IPS-15b (cell line): ENCODE results near the gene NRIP1.

Experiments used
- H3K27me3 ChIP-seq: one replicate; pipeline ENCODE4 v1.6.1; 2013; ENCODE audit warnings: low read length; ENCODE audit not compliant: control insufficient read depth, insufficient read depth
- H3K36me3 ChIP-seq: one replicate; pipeline ENCODE4 v1.6.1; 2013; ENCODE audit warnings: low read length; ENCODE audit not compliant: control insufficient read depth, insufficient read depth
- H3K4me1 ChIP-seq: one replicate; pipeline ENCODE4 v1.6.1; 2013; ENCODE audit warnings: mild to moderate bottlenecking, low read length; ENCODE audit not compliant: control insufficient read depth, insufficient read depth
- H3K4me3 ChIP-seq: one replicate; pipeline ENCODE4 v1.5.1; 2013; ENCODE audit warnings: low read depth, low read length
- H3K9ac ChIP-seq: one replicate; pipeline ENCODE4 v1.6.1; 2013; ENCODE audit warnings: low read depth, mild to moderate bottlenecking, low read length
- H3K9me3 ChIP-seq: one replicate; pipeline ENCODE4 v1.6.1; 2013; ENCODE audit warnings: mild to moderate bottlenecking, low read length; ENCODE audit not compliant: control insufficient read depth, insufficient read depth

Gene NRIP1

GRCh38 chr21:14981246-14981645 lies 83.6 kb downstream of the NRIP1 start:
- Histone ChIP-seq H3K27me3 (no peaks in the 10 kb centered on the region), H3K9me3 (no peaks in the 10 kb centered on the region), H3K36me3 (no peaks in the 10 kb centered on the region), H3K9ac (no peak overlapping the region), H3K4me3 (no peak overlapping the region), H3K4me1 (no peaks in the 10 kb centered on the region)

GRCh38 chr21:14979264-14979663 lies 85.5 kb downstream of the NRIP1 start:
- Histone ChIP-seq H3K4me1 (no peaks in the 10 kb centered on the region), H3K36me3 (no peaks in the 10 kb centered on the region), H3K9me3 (no peaks in the 10 kb centered on the region), H3K27me3 (no peaks in the 10 kb centered on the region), H3K9ac (no peak overlapping the region), H3K4me3 (no peak overlapping the region)

- Histone ChIP-seq H3K9ac (no peak overlapping the region), H3K4me1 (no peaks in the 10 kb centered on the region), H3K27me3 (no peaks in the 10 kb centered on the region), H3K36me3 (no peaks in the 10 kb centered on the region), H3K9me3 (no peaks in the 10 kb centered on the region), H3K4me3 (no peak overlapping the region)
Measured at GRCh38 chr21:14977814-14978213, 87.0 kb downstream of the NRIP1 start.

- H3K9ac ChIP-seq: no peak overlapping the region
- no peaks in the 10 kb centered on the region for H3K36me3 ChIP-seq
- H3K9me3 ChIP-seq: no peaks in the 10 kb centered on the region
Measured at GRCh38 chr21:14975136-14975919, 89.5 kb downstream of the NRIP1 start.

GRCh38 chr21:14972678-14973077 lies 92.1 kb downstream of the NRIP1 start:
- Histone ChIP-seq H3K27me3 (no peaks in the 10 kb centered on the region), H3K4me1 (no peaks in the 10 kb centered on the region), H3K9ac (no peak overlapping the region), H3K9me3 (no peaks in the 10 kb centered on the region), H3K4me3 (no peak overlapping the region), H3K36me3 (no peaks in the 10 kb centered on the region)

More at GRCh38 chr21:14975136-14975919, 89.5 kb downstream of the NRIP1 start:
- H3K27me3 ChIP-seq: no peaks in the 10 kb centered on the region
- H3K4me1 ChIP-seq: no peaks in the 10 kb centered on the region
- no peak overlapping the region for H3K4me3 ChIP-seq

- Histone ChIP-seq H3K9ac (no peak overlapping the region), H3K36me3 (no peaks in the 10 kb centered on the region), H3K9me3 (no peaks in the 10 kb centered on the region), H3K27me3 (no peaks in the 10 kb centered on the region), H3K4me3 (no peak overlapping the region), H3K4me1 (no peaks in the 10 kb centered on the region)
Measured at GRCh38 chr21:14968821-14969220, 96.0 kb downstream of the NRIP1 start.

- Histone ChIP-seq H3K9me3 (no peaks in the 10 kb centered on the region), H3K27me3 (no peaks in the 10 kb centered on the region), H3K9ac (no peak overlapping the region), H3K36me3 (no peaks in the 10 kb centered on the region), H3K4me1 (no peaks in the 10 kb centered on the region), H3K4me3 (no peak overlapping the region)
Measured at GRCh38 chr21:14968029-14968428, 96.8 kb downstream of the NRIP1 start.

GRCh38 chr21:14964621-14965020 lies 100.2 kb downstream of the NRIP1 start:
- Histone ChIP-seq H3K9me3 (no peaks in the 10 kb centered on the region), H3K27me3 (no peaks in the 10 kb centered on the region), H3K36me3 (no peaks in the 10 kb centered on the region), H3K4me1 (no peaks in the 10 kb centered on the region), H3K4me3 (no peak overlapping the region), H3K9ac (no peak overlapping the region)

GRCh38 chr21:14962217-14962616 lies 102.6 kb downstream of the NRIP1 start:
- Histone ChIP-seq H3K4me1 (no peaks in the 10 kb centered on the region), H3K36me3 (no peaks in the 10 kb centered on the region), H3K9ac (no peak overlapping the region), H3K4me3 (no peak overlapping the region), H3K9me3 (no peaks in the 10 kb centered on the region), H3K27me3 (no peaks in the 10 kb centered on the region)

- no peaks in the 10 kb centered on the region for H3K27me3 ChIP-seq
- no peaks in the 10 kb centered on the region for H3K4me1 ChIP-seq
- H3K4me3 ChIP-seq: no peak overlapping the region
- H3K9ac ChIP-seq: no peak overlapping the region
- H3K36me3 ChIP-seq: no peaks in the 10 kb centered on the region
- H3K9me3 ChIP-seq: no peaks in the 10 kb centered on the region
Measured at GRCh38 chr21:14961502-14961901, 103.3 kb downstream of the NRIP1 start.

GRCh38 chr21:14959343-14959742 lies 105.5 kb downstream of the NRIP1 start:
- Histone ChIP-seq H3K9me3 (no peaks in the 10 kb centered on the region), H3K4me1 (no peaks in the 10 kb centered on the region), H3K27me3 (no peaks in the 10 kb centered on the region), H3K36me3 (no peaks in the 10 kb centered on the region), H3K4me3 (no peak overlapping the region), H3K9ac (no peak overlapping the region)

- Histone ChIP-seq H3K27me3 (no peaks in the 10 kb centered on the region), H3K9me3 (no peaks in the 10 kb centered on the region), H3K4me3 (no peak overlapping the region), H3K9ac (no peak overlapping the region), H3K36me3 (no peaks in the 10 kb centered on the region), H3K4me1 (no peaks in the 10 kb centered on the region)
Measured at GRCh38 chr21:14957836-14958235, 107.0 kb downstream of the NRIP1 start.
